Mucosa of descending colon (tissue), 3 donors: Measurements from ENCODE around the gene NCAPG2. TPM values are rescaled to one million over a fixed set of nuclear protein-coding genes. Genes with fewer than 3 reads are reported as not detected.

Experiments
- ATAC-seq: fragments of 200-7000 bp; cut with Tn5 transposase; one replicate; pipeline ENCODE4 v1.9.1; 2020; ENCODE audit warnings: mild to moderate bottlenecking, moderate library complexity
- DNase-seq, 3 donors: peaks; one replicate each; pipeline ENCODE4 v3.0.0-alpha.2; 2020
- H3K36me3 ChIP-seq: fragments of 200-600 bp; one replicate; pipeline ENCODE4 v1.8.0; 2021; ENCODE audit warnings: low read depth, mild to moderate bottlenecking
- H3K4me1 ChIP-seq: fragments of 200-600 bp; one replicate; pipeline ENCODE4 v1.8.0; 2021; ENCODE audit warnings: low read depth, mild to moderate bottlenecking
- H3K4me3 ChIP-seq: fragments of 200-600 bp; one replicate; pipeline ENCODE4 v1.8.0; 2021; ENCODE audit warnings: mild to moderate bottlenecking
- H3K9me3 ChIP-seq: fragments of 200-600 bp; one replicate; pipeline ENCODE4 v1.8.0; 2021; ENCODE audit warnings: mild to moderate bottlenecking
- intact Hi-C, 2 donors: fragments of 100-400 bp; cut with DNase I in 1 of 2; cut with micrococcal nuclease in 1 of 2; formaldehyde crosslinking; loops; one replicate each; pipeline versions ENCODE4 v1.11.0 to v1.11.1; 2022; cut with DNase I, micrococcal nuclease
- total RNA-seq, 3 donors: library from RNA; stranded (reverse); fragmentation: NEBNext Ultra II Directional in 2 of 3; extraction: Animal tissue kit (Norgen Biotek cat#: 25700) in 2 of 3; gene quantifications; one replicate each; pipeline versions ENCODE4 v1.2.1 to v1.2.4, GENCODE V29; 2021 to 2023
- TF ChIP-seq, protein P1 (sequence below): fragments of 200-600 bp; IDR thresholded peaks from one replicate; pipeline ENCODE4 v1.8.0; 2022; ENCODE audit warnings: antibody characterized with exemption, mild to moderate bottlenecking
- donor health status: DM: no; HTN: no; CAD: no; lungs with moderate emphysema.
- donor health status: DM: no; HTN: no; CAD: no.
- donor health status: DM: no; HTN: yes; CAD: no.

Gene NCAPG2
- total RNA-seq, 3 donors from 2014 or later = 8.1 to 25.0 (median 8.9) TPM

DNA sequence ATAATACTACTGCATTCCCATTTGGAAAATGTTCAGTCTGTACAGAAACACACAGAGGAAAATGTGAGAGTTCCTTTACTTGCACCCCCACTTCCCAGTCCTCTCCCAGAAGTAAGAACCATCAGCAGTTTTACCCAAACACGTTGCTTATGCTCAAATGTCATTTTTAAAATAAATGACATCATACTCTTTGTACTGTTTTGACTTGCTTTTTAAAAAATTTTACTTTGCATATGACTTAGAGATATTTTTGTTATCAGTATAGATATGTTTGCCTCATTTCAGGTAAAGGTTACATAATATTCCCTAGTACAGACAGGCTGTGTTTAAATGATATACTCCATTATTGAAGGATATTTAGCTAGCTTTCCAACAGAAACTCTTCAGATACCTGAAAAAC lies 103.5 kb downstream of the NCAPG2 start:
- ATAC-seq (no peak), DNase-seq (no peak)
- Histone ChIP-seq H3K4me1 (no peaks in the 10 kb centered on the region), H3K36me3 (no peaks in the 10 kb centered on the region), H3K9me3 (no peaks in the 10 kb centered on the region), H3K4me3 (no peak overlapping the region)
- TF ChIP-seq, protein P1, sequence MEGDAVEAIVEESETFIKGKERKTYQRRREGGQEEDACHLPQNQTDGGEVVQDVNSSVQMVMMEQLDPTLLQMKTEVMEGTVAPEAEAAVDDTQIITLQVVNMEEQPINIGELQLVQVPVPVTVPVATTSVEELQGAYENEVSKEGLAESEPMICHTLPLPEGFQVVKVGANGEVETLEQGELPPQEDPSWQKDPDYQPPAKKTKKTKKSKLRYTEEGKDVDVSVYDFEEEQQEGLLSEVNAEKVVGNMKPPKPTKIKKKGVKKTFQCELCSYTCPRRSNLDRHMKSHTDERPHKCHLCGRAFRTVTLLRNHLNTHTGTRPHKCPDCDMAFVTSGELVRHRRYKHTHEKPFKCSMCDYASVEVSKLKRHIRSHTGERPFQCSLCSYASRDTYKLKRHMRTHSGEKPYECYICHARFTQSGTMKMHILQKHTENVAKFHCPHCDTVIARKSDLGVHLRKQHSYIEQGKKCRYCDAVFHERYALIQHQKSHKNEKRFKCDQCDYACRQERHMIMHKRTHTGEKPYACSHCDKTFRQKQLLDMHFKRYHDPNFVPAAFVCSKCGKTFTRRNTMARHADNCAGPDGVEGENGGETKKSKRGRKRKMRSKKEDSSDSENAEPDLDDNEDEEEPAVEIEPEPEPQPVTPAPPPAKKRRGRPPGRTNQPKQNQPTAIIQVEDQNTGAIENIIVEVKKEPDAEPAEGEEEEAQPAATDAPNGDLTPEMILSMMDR = no peak
- intact Hi-C loops = no loop called here

DNA sequence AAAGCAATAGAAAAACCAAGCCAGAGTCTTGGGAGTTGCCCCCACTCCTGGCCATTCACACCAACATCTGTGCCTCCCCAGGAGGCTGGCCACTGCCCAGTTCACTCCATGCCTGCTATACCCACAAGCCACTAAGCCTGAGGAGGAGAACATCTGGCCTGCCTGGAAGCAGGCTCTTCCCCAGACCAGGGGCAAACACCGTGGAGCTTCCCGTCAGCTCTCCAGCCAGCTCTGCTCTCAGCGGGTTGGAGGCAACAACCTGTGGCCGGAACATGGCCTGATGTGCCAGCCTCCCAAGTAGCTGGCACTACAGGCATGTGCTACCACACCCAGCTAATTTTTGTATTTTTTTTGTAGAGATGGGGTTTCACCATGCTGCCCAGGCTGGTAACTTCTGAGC lies 107.9 kb downstream of the NCAPG2 start:
- no peaks in the 10 kb centered on the region for H3K4me1 ChIP-seq
- ATAC-seq = no peak
- no peak for DNase-seq
- H3K36me3 ChIP-seq = no peaks in the 10 kb centered on the region
- intact Hi-C loops = no loop called here
- H3K4me3 ChIP-seq = no peak overlapping the region
- TF ChIP-seq, protein P1 = no peak
- H3K9me3 ChIP-seq = no peaks in the 10 kb centered on the region

DNA sequence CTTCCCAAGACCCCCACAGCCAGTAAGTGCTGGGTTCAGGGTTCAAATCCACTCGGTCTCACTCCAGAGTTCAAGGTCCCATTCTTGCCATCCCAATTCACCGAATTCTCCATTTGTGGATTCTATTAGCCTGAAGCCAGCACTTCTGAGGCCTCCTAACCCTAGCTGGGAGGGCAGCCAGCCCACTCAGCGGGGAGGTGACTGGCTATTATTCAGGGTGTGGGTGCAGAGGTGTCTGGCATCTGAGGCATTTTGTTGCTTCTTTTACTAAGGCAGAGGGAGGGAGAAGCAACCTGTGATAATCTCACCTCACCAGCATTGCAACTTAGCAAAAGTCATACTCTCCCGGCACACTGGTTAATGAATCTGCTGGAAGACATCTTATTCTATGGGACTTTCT lies 108.3 kb downstream of the NCAPG2 start:
- DNase-seq (no peak), ATAC-seq (no peak)
- intact Hi-C loops = no loop called here
- TF ChIP-seq, protein P1 = no peak
- Histone ChIP-seq H3K9me3 (no peaks in the 10 kb centered on the region), H3K4me3 (no peak overlapping the region), H3K4me1 (no peaks in the 10 kb centered on the region), H3K36me3 (no peaks in the 10 kb centered on the region)

DNA sequence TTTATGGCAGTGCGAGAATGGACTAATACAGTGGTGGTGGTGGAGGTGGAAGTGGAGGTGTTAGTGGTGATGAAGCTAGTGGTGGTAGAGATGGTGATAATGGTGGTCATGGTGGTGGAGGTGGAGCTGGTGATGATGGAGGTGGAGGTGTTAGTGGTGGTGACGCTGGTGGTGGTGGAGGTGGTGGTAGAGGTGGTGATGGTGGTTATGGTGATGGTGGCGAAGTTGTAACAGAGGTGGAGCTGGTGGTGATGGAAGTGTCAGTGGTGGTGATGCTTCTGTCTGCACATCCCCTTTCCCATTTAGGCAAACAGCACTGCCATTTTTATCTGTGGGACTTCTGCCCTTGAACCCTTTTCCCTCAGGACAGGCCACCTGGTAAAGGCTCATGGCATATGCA lies 109.5 kb downstream of the NCAPG2 start:
- Histone ChIP-seq H3K9me3 (no peaks in the 10 kb centered on the region), H3K4me3 (no peak overlapping the region), H3K36me3 (no peaks in the 10 kb centered on the region), H3K4me1 (no peaks in the 10 kb centered on the region)
- TF ChIP-seq, protein P1 = no peak
- intact Hi-C loops = no loop called here
- ATAC-seq (peak; percentile 63), DNase-seq (no peak)

DNA sequence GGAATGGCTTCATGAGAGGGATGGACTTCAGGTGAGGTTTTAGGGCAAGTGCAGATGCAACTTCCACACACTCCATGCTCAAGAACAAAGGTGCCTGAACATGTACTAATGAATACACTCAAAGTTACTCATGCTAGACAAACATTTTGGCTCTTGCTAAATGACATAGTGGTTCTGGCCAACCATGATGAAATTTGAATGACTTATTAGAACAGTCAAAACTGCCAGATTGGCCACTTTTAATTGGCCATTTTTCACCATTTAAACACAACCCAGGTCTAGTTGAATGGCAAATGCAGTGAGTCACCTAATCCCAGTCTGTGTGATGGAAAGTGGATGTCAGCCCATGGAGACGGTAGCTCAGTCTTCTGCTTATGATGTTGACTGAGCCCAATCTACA lies 112.1 kb downstream of the NCAPG2 start:
- Histone ChIP-seq H3K36me3 (no peaks in the 10 kb centered on the region), H3K9me3 (no peaks in the 10 kb centered on the region), H3K4me3 (no peak overlapping the region), H3K4me1 (peaks cover 5% of the 10 kb centered on the region)
- intact Hi-C loops = no loop called here
- DNase-seq (no peak), ATAC-seq (no peak)
- TF ChIP-seq, protein P1 = no peak

DNA sequence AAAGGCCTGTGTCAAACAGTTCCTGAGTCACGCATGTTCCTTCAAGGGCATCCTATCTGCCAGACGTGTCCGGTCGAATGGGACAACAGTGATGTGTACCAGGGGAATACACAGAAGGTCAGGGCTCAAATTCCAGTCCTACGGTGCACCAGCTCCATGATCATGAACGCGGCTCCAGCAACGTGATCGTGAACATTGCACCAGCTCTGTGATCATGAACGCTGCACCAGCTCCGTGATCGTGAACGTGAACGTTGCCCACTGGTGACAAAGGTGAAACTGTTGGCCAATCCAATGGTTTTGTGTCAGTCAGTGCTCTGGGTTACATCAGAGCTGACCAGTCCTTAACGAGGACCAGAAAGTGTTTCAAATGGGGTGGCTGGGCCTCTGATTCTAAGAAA lies 112.7 kb downstream of the NCAPG2 start:
- Histone ChIP-seq H3K36me3 (no peaks in the 10 kb centered on the region), H3K4me1 (peaks cover 5% of the 10 kb centered on the region), H3K9me3 (no peaks in the 10 kb centered on the region), H3K4me3 (no peak overlapping the region)
- ATAC-seq (no peak), DNase-seq (no peak)
- intact Hi-C loops = no loop called here
- TF ChIP-seq, protein P1 = no peak
